Hematopoietic multipotent progenitor cell treated with erythropoietin and hydrocortisone succinate and interleukin-3 and kit ligand, for 6 days (in vitro differentiated cells): Measurements from ENCODE around the gene BOD1L2.

Source experiments
- DNase-seq: peaks from one replicate; pipeline ENCODE4 v3.0.0-alpha.2; 2015

BOD1L2 gene

GRCh38 chr18:57146956-57147636, at the start of gene BOD1L2:
TSS of gene BOD1L2 (plus strand) at chr18:57147087. CDS start at chr18:57147313, 226 bp downstream.
- DNase-seq = no peak

- DNase-seq = peak; percentile 69
Observed at GRCh38 chr18:57107140-57107832, 39.6 kb upstream of the BOD1L2 start.

GRCh38 chr18:57110290-57110689, 36.6 kb upstream of the BOD1L2 start:
- DNase-seq = no peak

GRCh38 chr18:57113799-57114420, 33.0 kb upstream of the BOD1L2 start:
- no peak for DNase-seq

GRCh38 chr18:57116598-57117132, 30.2 kb upstream of the BOD1L2 start:
- DNase-seq = no peak

- no peak for DNase-seq
Observed at GRCh38 chr18:57121542-57122112, 25.3 kb upstream of the BOD1L2 start.

- no peak for DNase-seq
Observed at GRCh38 chr18:57122936-57123510, 23.9 kb upstream of the BOD1L2 start.

- no peak for DNase-seq
Observed at GRCh38 chr18:57125627-57126026, 21.3 kb upstream of the BOD1L2 start.

GRCh38 chr18:57128220-57128932, 18.5 kb upstream of the BOD1L2 start:
- DNase-seq = no peak

GRCh38 chr18:57131101-57131500, 15.8 kb upstream of the BOD1L2 start:
- no peak for DNase-seq

GRCh38 chr18:57131782-57132181, 15.1 kb upstream of the BOD1L2 start:
- DNase-seq = no peak

GRCh38 chr18:57134618-57135135, 12.2 kb upstream of the BOD1L2 start:
- DNase-seq = no peak

- no peak for DNase-seq
Observed at GRCh38 chr18:57135699-57136098, 11.2 kb upstream of the BOD1L2 start.

GRCh38 chr18:57137847-57138246, 9.0 kb upstream of the BOD1L2 start:
- no peak for DNase-seq

- no peak for DNase-seq
Observed at GRCh38 chr18:57141208-57142129, 5.4 kb upstream of the BOD1L2 start.

GRCh38 chr18:57142324-57142723, 4.6 kb upstream of the BOD1L2 start:
- DNase-seq = no peak

- DNase-seq = no peak
Observed at GRCh38 chr18:57143265-57143664, 3.6 kb upstream of the BOD1L2 start.

- no peak for DNase-seq
Observed at GRCh38 chr18:57148263-57148662, 1.4 kb downstream of the BOD1L2 start.

- no peak for DNase-seq
Observed at GRCh38 chr18:57149051-57149450, 2.2 kb downstream of the BOD1L2 start.

- peak; percentile 3 for DNase-seq
Observed at GRCh38 chr18:57149531-57149930, 2.6 kb downstream of the BOD1L2 start.

- no peak for DNase-seq
Observed at GRCh38 chr18:57150081-57150480, 3.2 kb downstream of the BOD1L2 start.
